SK-N-SH (cell line): ENCODE results near the gene PRDX1. TPM values are rescaled to one million over a fixed set of nuclear protein-coding genes. Genes with fewer than 3 reads are reported as not detected.

Experiments
- CTCF ChIA-PET: fragments of 300-600, 350-600 bp; formaldehyde crosslinking; extraction: SDS; loops from one replicate; lab custom pipeline; 2021; lab: Yijun Ruan, JAX
- POLR2A ChIA-PET: fragments of 350-600 bp; sonication (Branson Sonifier 250); formaldehyde crosslinking; extraction: SDS; loops from one replicate; lab custom pipeline; 2020; ENCODE audit warnings: antibody characterized with exemption, inconsistent platforms; lab: Yijun Ruan, JAX
- DNase-seq: peaks from one replicate; pipeline ENCODE4 v3.0.0; 2012
- H2AFZ ChIP-seq: fragments of 200-600 bp; sonication (generic); 2 replicates; pipeline ENCODE4 v1.8.1; 2016; ENCODE audit warnings: antibody characterized with exemption, mild to moderate bottlenecking, low read depth
- H3F3A ChIP-seq: fragments of 200-600 bp; sonication (generic); replicated peaks from 2 replicates; pipeline ENCODE3; 2016; ENCODE audit warnings: antibody characterized with exemption, mild to moderate bottlenecking; ENCODE audit not compliant: insufficient read depth
- H3K27ac ChIP-seq, 2 experiments: fragments of 200-500 bp in 1 of 2; fragments of 200-600 bp in 1 of 2; sonication (Bioruptor generic) in 1 of 2; sonication (generic), shearing (Covaris generic) in 1 of 2; 2 replicates each; pipeline versions ENCODE4 v1.5.1 to v1.6.1; 2014 to 2016; ENCODE audit warnings: low read depth in 2 of 2, inconsistent platforms in 1 of 2, low read length in 1 of 2, mild to moderate bottlenecking in 1 of 2, mixed read lengths in 1 of 2
- H3K27me3 ChIP-seq: fragments of 200-600 bp; sonication (generic), shearing (Covaris generic); 2 replicates; pipeline ENCODE4 v1.6.1; 2016; ENCODE audit warnings: mixed run types; ENCODE audit not compliant: insufficient read depth
- H3K36me3 ChIP-seq, 2 experiments: fragments of 200-500 bp in 1 of 2; fragments of 200-600 bp in 1 of 2; sonication (Bioruptor generic) in 1 of 2; sonication (generic) in 1 of 2; replicated peaks in 1 of 2; 2 replicates each; pipeline versions ENCODE3 to v1.5.1; 2014 to 2016; ENCODE audit warnings: low read length in 1 of 2, mild to moderate bottlenecking in 1 of 2; ENCODE audit not compliant: insufficient read depth in 2 of 2, control insufficient read depth in 1 of 2
- H3K4me1 ChIP-seq, 2 experiments: fragments of 200-500 bp in 1 of 2; fragments of 200-600 bp in 1 of 2; sonication (Bioruptor generic) in 1 of 2; sonication (generic), shearing (Covaris generic) in 1 of 2; 2 replicates each; pipeline versions ENCODE4 v1.5.1 to v1.6.1; 2014 to 2016; ENCODE audit warnings: low read depth in 1 of 2, low read length in 1 of 2, mixed run types in 1 of 2; ENCODE audit not compliant: insufficient read depth in 2 of 2, control insufficient read depth in 1 of 2
- H3K4me2 ChIP-seq: fragments of 200-600 bp; sonication (generic), shearing (Covaris generic); 2 replicates; pipeline ENCODE4 v1.6.1; 2017; ENCODE audit warnings: mixed run types
- H3K4me3 ChIP-seq, 2 experiments: fragments of 200-500 bp in 1 of 2; fragments of 200-600 bp in 1 of 2; sonication (Bioruptor generic) in 1 of 2; sonication (generic), shearing (Covaris generic) in 1 of 2; 2 replicates each; pipeline versions ENCODE4 v1.5.1 to v1.8.1; 2014 to 2016; ENCODE audit warnings: low read depth in 2 of 2, inconsistent platforms in 1 of 2, low read length in 1 of 2, mild to moderate bottlenecking in 1 of 2, mixed read lengths in 1 of 2, moderate library complexity in 1 of 2
- H3K79me2 ChIP-seq: fragments of 200-600 bp; sonication (generic); 2 replicates; pipeline ENCODE4 v1.8.1; 2017; ENCODE audit warnings: mild to moderate bottlenecking; ENCODE audit not compliant: insufficient read depth
- H3K9ac ChIP-seq: fragments of 200-600 bp; sonication (generic); 2 replicates; pipeline ENCODE4 v1.6.1; 2017; ENCODE audit warnings: mixed run types
- H3K9me2 ChIP-seq: fragments of 200-600 bp; sonication (generic); 2 replicates; pipeline ENCODE4 v1.6.1; 2017; ENCODE audit warnings: mixed run types
- H3K9me3 ChIP-seq: fragments of 200-600 bp; sonication (generic); 2 replicates; pipeline ENCODE4 v1.6.1; 2017; ENCODE audit warnings: mixed run types, mild to moderate bottlenecking, moderate library complexity
- H4K20me1 ChIP-seq: fragments of 200-600 bp; sonication (generic); 2 replicates; pipeline ENCODE4 v1.6.1; 2017; ENCODE audit warnings: mild to moderate bottlenecking, mixed run types; ENCODE audit not compliant: insufficient read depth
- FOXJ3 ChIP-seq: sonication (generic); formaldehyde crosslinking; IDR thresholded peaks from 2 replicates; pipeline ENCODE4 v1.5.1; 2020; ENCODE audit warnings: mild to moderate bottlenecking, missing genetic modification reagents
- FOXM1 ChIP-seq: IDR thresholded peaks from 2 replicates; pipeline ENCODE4 v1.4.0; 2012; ENCODE audit warnings: low read depth, mild to moderate bottlenecking
- GABPA ChIP-seq: IDR thresholded peaks from 2 replicates; pipeline ENCODE4 v1.4.0; 2012; ENCODE audit warnings: low read depth, mild to moderate bottlenecking
- GATA2 ChIP-seq: sonication (generic); formaldehyde crosslinking; IDR thresholded peaks from 2 replicates; pipeline ENCODE4 v1.5.0; 2020; ENCODE audit warnings: mild to moderate bottlenecking, missing genetic modification reagents
- NRF1 ChIP-seq: IDR thresholded peaks from 2 replicates; pipeline ENCODE4 v1.6.1; 2012; ENCODE audit warnings: low read depth, mild to moderate bottlenecking, low read length
- POLR2AphosphoS5 ChIP-seq: IDR thresholded peaks from 2 replicates; pipeline ENCODE4 v1.6.1; 2012; ENCODE audit warnings: low read depth, low read length
- RAD21 ChIP-seq: IDR thresholded peaks from 2 replicates; pipeline ENCODE4 v1.6.1; 2012; ENCODE audit warnings: mild to moderate bottlenecking, low read length
- RCOR1 ChIP-seq: fragments of 150-350 bp; IDR thresholded peaks from 2 replicates; pipeline ENCODE4 v1.6.1; 2017; ENCODE audit warnings: antibody characterized with exemption, low read length
- SMC3 ChIP-seq: IDR thresholded peaks from 2 replicates; pipeline ENCODE4 v1.6.1; 2012; ENCODE audit warnings: low read depth, low read length, improper control_type of control experiment
- TCF12 ChIP-seq: IDR thresholded peaks from 2 replicates; pipeline ENCODE4 v1.4.0; 2012
- WGBS: methylation state at CpG from one replicate; pipeline ENCODE4 v1.1.6; 2017; ENCODE audit warnings: low lambda C conversion rate; 5-methylcytosine and 5-hydroxymethylcytosine counted together
- polyA plus RNA-seq, 3 experiments: library from polyadenylated mRNA; depleted of rRNA; stranded (reverse); fragments of >200 nt; gene quantifications; 2 replicates each; pipeline ENCODE4 v1.2.3, GENCODE V29; 2012
- TF ChIP-seq, protein P1 (sequence below): IDR thresholded peaks from 2 replicates; pipeline ENCODE4 v1.6.1; 2012; ENCODE audit warnings: mild to moderate bottlenecking, low read depth, low read length, moderate library complexity
- TF ChIP-seq, protein P2 (sequence below): fragments of 150-350 bp; IDR thresholded peaks from 2 replicates; pipeline ENCODE4 v1.6.1; 2017; ENCODE audit warnings: antibody characterized with exemption, low read length, low read depth, borderline replicate concordance
- TF ChIP-seq, protein P3 (sequence below): fragments of 200-600 bp; sonication (generic); IDR thresholded peaks from 2 replicates; pipeline ENCODE4 v1.6.1; 2017; ENCODE audit warnings: antibody characterized with exemption, mild to moderate bottlenecking, moderate library complexity

Gene PRDX1
- polyA plus RNA-seq, 1 of the 3 experiments (the other 2 are of a cell fraction): 467 TPM

DNA sequence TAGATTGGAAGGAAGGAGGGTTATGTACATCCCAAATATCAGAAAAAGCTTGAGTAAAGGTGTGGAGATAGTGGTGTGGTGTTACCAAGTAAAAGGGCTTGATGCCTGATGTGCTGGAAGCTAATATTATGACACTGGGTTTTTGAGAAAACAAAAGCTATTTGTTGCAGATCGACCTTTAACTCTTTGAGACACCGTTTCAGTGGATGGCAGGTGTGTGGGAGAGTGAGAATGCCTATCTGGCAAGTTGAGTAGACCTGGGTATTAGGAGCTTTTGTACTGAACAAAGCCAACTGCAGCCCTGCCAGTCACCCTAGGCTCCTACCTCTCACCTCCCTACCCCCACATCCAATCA, 20.2 kb downstream of the PRDX1 start (continued):
- TF ChIP-seq, protein P1, sequence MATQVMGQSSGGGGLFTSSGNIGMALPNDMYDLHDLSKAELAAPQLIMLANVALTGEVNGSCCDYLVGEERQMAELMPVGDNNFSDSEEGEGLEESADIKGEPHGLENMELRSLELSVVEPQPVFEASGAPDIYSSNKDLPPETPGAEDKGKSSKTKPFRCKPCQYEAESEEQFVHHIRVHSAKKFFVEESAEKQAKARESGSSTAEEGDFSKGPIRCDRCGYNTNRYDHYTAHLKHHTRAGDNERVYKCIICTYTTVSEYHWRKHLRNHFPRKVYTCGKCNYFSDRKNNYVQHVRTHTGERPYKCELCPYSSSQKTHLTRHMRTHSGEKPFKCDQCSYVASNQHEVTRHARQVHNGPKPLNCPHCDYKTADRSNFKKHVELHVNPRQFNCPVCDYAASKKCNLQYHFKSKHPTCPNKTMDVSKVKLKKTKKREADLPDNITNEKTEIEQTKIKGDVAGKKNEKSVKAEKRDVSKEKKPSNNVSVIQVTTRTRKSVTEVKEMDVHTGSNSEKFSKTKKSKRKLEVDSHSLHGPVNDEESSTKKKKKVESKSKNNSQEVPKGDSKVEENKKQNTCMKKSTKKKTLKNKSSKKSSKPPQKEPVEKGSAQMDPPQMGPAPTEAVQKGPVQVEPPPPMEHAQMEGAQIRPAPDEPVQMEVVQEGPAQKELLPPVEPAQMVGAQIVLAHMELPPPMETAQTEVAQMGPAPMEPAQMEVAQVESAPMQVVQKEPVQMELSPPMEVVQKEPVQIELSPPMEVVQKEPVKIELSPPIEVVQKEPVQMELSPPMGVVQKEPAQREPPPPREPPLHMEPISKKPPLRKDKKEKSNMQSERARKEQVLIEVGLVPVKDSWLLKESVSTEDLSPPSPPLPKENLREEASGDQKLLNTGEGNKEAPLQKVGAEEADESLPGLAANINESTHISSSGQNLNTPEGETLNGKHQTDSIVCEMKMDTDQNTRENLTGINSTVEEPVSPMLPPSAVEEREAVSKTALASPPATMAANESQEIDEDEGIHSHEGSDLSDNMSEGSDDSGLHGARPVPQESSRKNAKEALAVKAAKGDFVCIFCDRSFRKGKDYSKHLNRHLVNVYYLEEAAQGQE: no peak
- TF ChIP-seq SMC3: no peak

DNA sequence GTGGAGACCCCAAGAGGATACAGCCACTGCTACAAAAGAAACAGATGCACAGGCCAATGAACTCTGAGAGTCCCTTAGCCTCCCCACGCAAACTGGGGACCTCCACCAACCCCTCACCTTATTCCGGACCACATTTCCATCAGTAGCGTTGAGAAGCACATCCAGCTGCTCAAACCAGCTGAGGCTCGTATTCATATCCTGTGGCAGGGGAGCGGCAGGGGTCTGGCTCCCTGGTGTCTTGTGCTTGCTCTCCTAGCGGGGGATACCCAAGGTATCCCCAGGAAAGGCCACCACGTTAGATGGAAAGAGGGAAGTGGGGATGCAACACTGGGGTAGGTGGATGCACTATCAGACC, 22.3 kb downstream of the PRDX1 start:
- H2AFZ ChIP-seq: peak overlapping the region; percentile 91
- no peaks in the 10 kb centered on the region for H3K9me2 ChIP-seq
- H3K4me2 ChIP-seq: peak overlapping the region; percentile 80
- H3K79me2 ChIP-seq: no peaks in the 10 kb centered on the region
- H3F3A ChIP-seq: no peaks in the 10 kb centered on the region
- WGBS: 7% methylated on average over 7 of the region's 7 CpGs
- TF ChIP-seq TCF12 (no peak), GABPA (no peak), SMC3 (no peak), GATA2 (CRISPR knock-in tag) (no peak), RAD21 (no peak), NRF1 (no peak), POLR2AphosphoS5 (no peak), FOXM1 (no peak), FOXJ3 (CRISPR knock-in tag) (no peak), RCOR1 (no peak)
- TF ChIP-seq, protein P2, sequence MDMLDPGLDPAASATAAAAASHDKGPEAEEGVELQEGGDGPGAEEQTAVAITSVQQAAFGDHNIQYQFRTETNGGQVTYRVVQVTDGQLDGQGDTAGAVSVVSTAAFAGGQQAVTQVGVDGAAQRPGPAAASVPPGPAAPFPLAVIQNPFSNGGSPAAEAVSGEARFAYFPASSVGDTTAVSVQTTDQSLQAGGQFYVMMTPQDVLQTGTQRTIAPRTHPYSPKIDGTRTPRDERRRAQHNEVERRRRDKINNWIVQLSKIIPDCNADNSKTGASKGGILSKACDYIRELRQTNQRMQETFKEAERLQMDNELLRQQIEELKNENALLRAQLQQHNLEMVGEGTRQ: no peak
- TF ChIP-seq, protein P1: no peak
- TF ChIP-seq, protein P3, sequence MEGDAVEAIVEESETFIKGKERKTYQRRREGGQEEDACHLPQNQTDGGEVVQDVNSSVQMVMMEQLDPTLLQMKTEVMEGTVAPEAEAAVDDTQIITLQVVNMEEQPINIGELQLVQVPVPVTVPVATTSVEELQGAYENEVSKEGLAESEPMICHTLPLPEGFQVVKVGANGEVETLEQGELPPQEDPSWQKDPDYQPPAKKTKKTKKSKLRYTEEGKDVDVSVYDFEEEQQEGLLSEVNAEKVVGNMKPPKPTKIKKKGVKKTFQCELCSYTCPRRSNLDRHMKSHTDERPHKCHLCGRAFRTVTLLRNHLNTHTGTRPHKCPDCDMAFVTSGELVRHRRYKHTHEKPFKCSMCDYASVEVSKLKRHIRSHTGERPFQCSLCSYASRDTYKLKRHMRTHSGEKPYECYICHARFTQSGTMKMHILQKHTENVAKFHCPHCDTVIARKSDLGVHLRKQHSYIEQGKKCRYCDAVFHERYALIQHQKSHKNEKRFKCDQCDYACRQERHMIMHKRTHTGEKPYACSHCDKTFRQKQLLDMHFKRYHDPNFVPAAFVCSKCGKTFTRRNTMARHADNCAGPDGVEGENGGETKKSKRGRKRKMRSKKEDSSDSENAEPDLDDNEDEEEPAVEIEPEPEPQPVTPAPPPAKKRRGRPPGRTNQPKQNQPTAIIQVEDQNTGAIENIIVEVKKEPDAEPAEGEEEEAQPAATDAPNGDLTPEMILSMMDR: no peak
- TF ChIP-seq, all 33 proteins: peak for 0
- CTCF ChIA-PET: interaction anchor here (1.1 to 5.0 kb wide), 3 partner anchors 12 to 74 kb away, joined by 3 to 34 read pairs (median 3); no protein-coding TSS in a partner anchor
- Histone ChIP-seq H3K27me3 (no peaks in the 10 kb centered on the region), H3K36me3 (no peaks in the 10 kb centered on the region), H3K9me3 (no peaks in the 10 kb centered on the region), H3K4me1 (peaks cover 0 to 15% of the 10 kb centered on the region in 2 experiments; a peak in 1 of 4 replicates), H3K9ac (peak overlapping the region; percentile 42), H4K20me1 (no peaks in the 10 kb centered on the region), H3K27ac (0 out of 4 replicates have a peak overlapping the region, but pooled peaks of 1 of the 2 experiments have one; percentile 31), H3K4me3 (peak overlapping the region; percentile 71 to 75)
- DNase-seq: peak; percentile 61
- POLR2A ChIA-PET: interaction anchor here (1.2 to 4.3 kb wide), 3 partner anchors 8 to 159 kb away, joined by 5 to 39 read pairs (median 12); partner anchors contain the start of genes MUTYH, PRDX1, TESK2 and TOE1
